HepG2 (cell line): ENCODE results near the gene PRRT2. TPM values are rescaled to one million over a fixed set of nuclear protein-coding genes. Genes with fewer than 3 reads are reported as not detected.
A peak's percentile ranks its signal among the peaks of the same experiment; 100 is the strongest.

Experiments
- BCL6 ChIP-seq: IDR thresholded peaks from 2 replicates; pipeline ENCODE4 v1.6.1; 2016; ENCODE audit warnings: missing genetic modification reagents, missing compliant biosample characterization
- NFE2L1 ChIP-seq: sonication (generic); formaldehyde crosslinking; IDR thresholded peaks from 2 replicates; pipeline ENCODE4 v1.4.0; 2020; ENCODE audit warnings: missing genetic modification reagents, mild to moderate bottlenecking, borderline replicate concordance
- NFYC ChIP-seq: IDR thresholded peaks from 2 replicates; pipeline ENCODE4 v1.6.1; 2016; ENCODE audit warnings: missing genetic modification reagents, missing compliant biosample characterization
- SSRP1 ChIP-seq: IDR thresholded peaks from 2 replicates; pipeline ENCODE4 v1.6.1; 2016; ENCODE audit warnings: control low read depth
- YEATS4 ChIP-seq: sonication (generic); formaldehyde crosslinking; IDR thresholded peaks from 2 replicates; pipeline ENCODE4 v1.4.0; 2020; ENCODE audit warnings: missing genetic modification reagents, borderline replicate concordance
- ZFP36L2 ChIP-seq: sonication (generic); formaldehyde crosslinking; IDR thresholded peaks from 2 replicates; pipeline ENCODE4 v1.4.0; 2020; ENCODE audit warnings: missing genetic modification reagents
- ZFX ChIP-seq: sonication (generic); formaldehyde crosslinking; IDR thresholded peaks from 2 replicates; pipeline ENCODE4 v1.4.0; 2020; ENCODE audit warnings: mild to moderate bottlenecking, low read depth, missing genetic modification reagents, moderate library complexity
- ZIK1 ChIP-seq: sonication (generic); formaldehyde crosslinking; IDR thresholded peaks from 2 replicates; pipeline ENCODE4 v1.5.0; 2020; ENCODE audit warnings: mild to moderate bottlenecking, low read depth, missing genetic modification reagents, borderline replicate concordance
- ZNF138 ChIP-seq: sonication (generic); formaldehyde crosslinking; IDR thresholded peaks from 2 replicates; pipeline ENCODE4 v1.5.0; 2020; ENCODE audit warnings: mild to moderate bottlenecking, low read depth, missing genetic modification reagents
- ZNF318 ChIP-seq: sonication (generic); formaldehyde crosslinking; IDR thresholded peaks from 2 replicates; pipeline ENCODE4 v1.4.0; 2020; ENCODE audit warnings: mild to moderate bottlenecking, missing genetic modification reagents
- ZNF512 ChIP-seq: sonication (generic); formaldehyde crosslinking; IDR thresholded peaks from 2 replicates; pipeline ENCODE4 v1.4.0; 2020; ENCODE audit warnings: mild to moderate bottlenecking, missing genetic modification reagents
- ZNF598 ChIP-seq: sonication (generic); formaldehyde crosslinking; IDR thresholded peaks from 2 replicates; pipeline ENCODE4 v1.5.1; 2020; ENCODE audit warnings: mild to moderate bottlenecking, missing genetic modification reagents, borderline replicate concordance
- polyA plus RNA-seq, 8 experiments: library from polyadenylated mRNA; depleted of rRNA in 3 of 8; stranded (reverse) in 7 of 8; unstranded in 1 of 8; fragments of >200 nt; fragmentation: Illumina TruSeq in 4 of 8; extraction: Trizol in 4 of 8; gene quantifications; 2 replicates each; pipeline versions ENCODE4 v1.2.1 to v1.2.3, GENCODE V29; 2011 to 2016; ENCODE audit warnings: low read depth in 4 of 8, missing spikeins in 1 of 8, mixed read lengths in 1 of 8; ENCODE audit not compliant: insufficient read depth in 1 of 8
- total RNA-seq, 5 experiments: library from RNA; depleted of rRNA; stranded (reverse); fragments of >200 nt; fragmentation: Illumina TruSeq; extraction: Trizol; gene quantifications; 2 replicates each; pipeline ENCODE4 v1.2.3, GENCODE V29; 2016; ENCODE audit warnings: low read depth in 1 of 5

The PRRT2 gene
- total and polyA plus RNA-seq, 2 of the 13 experiments (the other 11 are each of a cell fraction or from before 2014, with no cell fraction given): 0.51 to 1.1 TPM

- 0 out of 2 replicates have a peak, but pooled peaks have one; percentile 15 for TF ChIP-seq ZNF512
- peak; percentile 77 for TF ChIP-seq NFYC
- TF ChIP-seq ZNF138: no peak
- peak; percentile 73; the same call in 1 of the 2 replicates for TF ChIP-seq ZNF598 (CRISPR knock-in tag)
- peak; percentile 65 for TF ChIP-seq ZFX (CRISPR knock-in tag)
- peak; percentile 74; the same call in 1 of the 2 replicates for TF ChIP-seq SSRP1
- no peak; the same call in 1 of the 2 replicates for TF ChIP-seq YEATS4
- TF ChIP-seq BCL6 (CRISPR knock-in tag): 0 out of 2 replicates have a peak, but pooled peaks have one; percentile 39
- TF ChIP-seq ZNF318 (CRISPR knock-in tag): no peak; the same call in 1 of the 2 replicates
- TF ChIP-seq ZIK1 (CRISPR knock-in tag): no peak
- TF ChIP-seq NFE2L1: no peak
- TF ChIP-seq ZFP36L2: no peak
Observed at GRCh38 chr16:29811170-29811895, 660 bp upstream of the PRRT2 start (continued).
